ENCODE measurements around the gene POLR2J2.
"Not testable (repeated sequence)": the region's sequence is repeated elsewhere in the genome, so short reads cannot be mapped to it uniquely, and the experiment has no call there.

- TF ChIP-seq CTCF (IDR thresholded peaks at IDR 0.05; ENCODE audit: insufficient read depth, low read length, poor library complexity, severe bottlenecking); EZH2phosphoT487 (conservative IDR thresholded peaks at IDR 0.05; ENCODE audit: low read length): not testable (repeated sequence)
These were observed 40.8 kb downstream of the POLR2J2 start for GRCh38 chr7:102630622-102631021.
